ENCODE data around the gene ERN2. TPM values are rescaled to one million over a fixed set of nuclear protein-coding genes. Genes with fewer than 3 reads are reported as not detected.

The ERN2 gene
- not detected for total RNA-seq
- polyA plus RNA-seq, result under 1 TPM in 1 of 2 donors, not detected in 1; 0.07 TPM
- long read RNA-seq, donor 1, result 0 reads
- long read RNA-seq, donor 2, result 0 reads
- long read RNA-seq, donor 3, result 0 reads

GRCh38 chr16:23712976-23713375 lies at the start of gene ERN2:
ERN2 (minus strand) TSS chr16:23713222; CDS start chr16:23713187, 35 bp downstream.
- WGBS, 4 donors, result 2 to 3% (median 2%) methylated on average over 17 to 37 of the region's 37 CpGs
- ATAC-seq, result no peak
- intact Hi-C loops (cut with DNase I), result no loop called here
- Histone ChIP-seq H3K4me1 (peaks cover 0 to 5% (median 0%) of the 10 kb centered on the region in 12 donors), H3K4me3 (no peak within 1 kb of the TSS), H3K9me3 (peaks cover 0 to 26% (median 9%) of the 10 kb centered on the region in 12 donors), H3K27me3 (peaks cover 7 to 63% (median 27%) of the 10 kb centered on the region in 9 donors), H3K27ac (no peak within 1 kb of the TSS), H3K36me3 (no peaks in the 10 kb centered on the region)
- no peak for TF ChIP-seq POLR2A (IDR thresholded peaks at IDR 0.05)
- TF ChIP-seq CTCF (IDR thresholded peaks at IDR 0.05), result no peak
- DNase-seq, result no peak

- peaks cover 15 to 60% (median 30%) of the 10 kb centered on the region in 9 donors for H3K27me3 ChIP-seq
- ATAC-seq (no peak), DNase-seq (no peak)
- no peak overlapping the region for H3K4me3 ChIP-seq
- H3K4me1 ChIP-seq, result peaks cover 0 to 10% (median 6%) of the 10 kb centered on the region in 12 donors
- H3K9me3 ChIP-seq, result no peaks in the 10 kb centered on the region
- no peak for TF ChIP-seq CTCF (IDR thresholded peaks at IDR 0.05)
- no peak for TF ChIP-seq POLR2A (IDR thresholded peaks at IDR 0.05)
- H3K27ac ChIP-seq, result no peak overlapping the region
- intact Hi-C loops (cut with DNase I), result no loop called here
- no peaks in the 10 kb centered on the region for H3K36me3 ChIP-seq
- 81 to 86% (median 83%) methylated on average over 6 of the region's 6 CpGs for WGBS, 4 donors
Measured at GRCh38 chr16:23757937-23758619, 45.1 kb upstream of the ERN2 start.

GRCh38 chr16:23757116-23757515 lies 44.1 kb upstream of the ERN2 start:
- Histone ChIP-seq H3K4me1 (peaks cover 0 to 10% (median 6%) of the 10 kb centered on the region in 12 donors), H3K9me3 (no peaks in the 10 kb centered on the region), H3K4me3 (no peak overlapping the region), H3K36me3 (no peaks in the 10 kb centered on the region), H3K27ac (no peak overlapping the region), H3K27me3 (peaks cover 15 to 65% (median 28%) of the 10 kb centered on the region in 9 donors)
- TF ChIP-seq POLR2A (IDR thresholded peaks at IDR 0.05), result no peak
- no peak for TF ChIP-seq CTCF (IDR thresholded peaks at IDR 0.05)
- intact Hi-C loops (cut with DNase I), result no loop called here
- DNase-seq (no peak), ATAC-seq (no peak)
- WGBS, 4 donors, result 75 to 84% (median 78%) methylated on average over 9 of the region's 9 CpGs

GRCh38 chr16:23755484-23755809 lies 42.4 kb upstream of the ERN2 start:
- intact Hi-C loops (cut with DNase I), result no loop called here
- TF ChIP-seq CTCF (IDR thresholded peaks at IDR 0.05) (no peak), POLR2A (IDR thresholded peaks at IDR 0.05) (no peak)
- H3K36me3 ChIP-seq, result no peaks in the 10 kb centered on the region
- H3K4me1 ChIP-seq, result peaks cover 0 to 10% (median 6%) of the 10 kb centered on the region in 12 donors
- H3K9me3 ChIP-seq, result no peaks in the 10 kb centered on the region
- DNase-seq (no peak), ATAC-seq (no peak)
- no peak overlapping the region for H3K27ac ChIP-seq
- no peak overlapping the region for H3K4me3 ChIP-seq
- H3K27me3 ChIP-seq, result peaks cover 15 to 65% (median 28%) of the 10 kb centered on the region in 9 donors
- WGBS, 4 donors, result 28 to 57% (median 32%) methylated on average over 8 to 15 of the region's 15 CpGs

All from heart left ventricle (tissue), 16 donors.